Measurements from ENCODE around the gene MID1. TPM values are rescaled to one million over a fixed set of nuclear protein-coding genes. Genes with fewer than 3 reads are reported as not detected.
A peak's percentile ranks its signal among the peaks of the same experiment; 100 is the strongest.

The MID1 gene
- total RNA-seq, 1 donor from 2014 or later, result 3.4 TPM

DNA sequence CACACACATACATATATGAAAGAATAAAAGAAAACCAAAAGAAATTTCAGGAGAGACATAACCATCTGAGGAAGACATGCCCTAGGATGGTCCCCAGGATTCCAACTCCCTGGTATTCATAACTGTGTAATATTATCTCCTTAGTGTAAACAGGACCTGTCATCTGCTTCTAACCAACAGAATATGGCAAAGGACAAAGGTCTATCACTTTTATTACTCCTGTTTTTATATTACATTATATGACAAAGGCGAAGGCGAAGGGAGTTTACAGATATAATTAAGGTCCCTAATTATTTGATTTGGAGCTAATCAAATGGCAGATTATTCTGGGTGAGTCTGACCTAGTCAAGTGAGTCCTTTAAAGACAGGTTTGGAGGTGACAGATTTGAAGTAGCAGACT, 155.1 kb downstream of the MID1 start:
- no peak for FAIRE-seq

DNA sequence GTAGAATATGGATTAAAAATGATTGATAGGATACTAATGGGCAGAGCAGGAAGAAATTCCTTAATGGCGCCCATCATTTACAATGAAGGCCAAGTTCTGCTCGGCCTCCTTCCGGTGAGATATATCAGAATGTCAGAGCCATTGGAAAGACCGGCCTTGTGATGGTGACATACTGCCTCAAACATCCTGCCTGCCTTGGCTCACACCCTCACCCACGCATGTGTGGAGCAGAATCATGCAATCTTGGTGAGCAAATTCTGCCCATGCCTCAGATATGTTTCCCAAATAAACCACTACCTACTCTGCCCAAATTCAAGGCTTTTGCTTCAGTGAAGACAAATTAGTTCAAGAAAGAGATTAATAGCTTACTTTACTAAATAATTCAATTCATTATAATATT, 163.3 kb downstream of the MID1 start:
- FAIRE-seq (no peak), DNase-seq (ENCODE audit: low read depth) (peak; percentile 1)
- H3K4me3 ChIP-seq (ENCODE audit: low read depth, low read length), result no peak overlapping the region
- peaks cover 2% of the 10 kb centered on the region for H3K36me3 ChIP-seq (ENCODE audit: control insufficient read depth, insufficient read depth, low read length)
- H3K27me3 ChIP-seq (ENCODE audit: control insufficient read depth, insufficient read depth, low read length), result no peaks in the 10 kb centered on the region
- TF ChIP-seq, protein P1, sequence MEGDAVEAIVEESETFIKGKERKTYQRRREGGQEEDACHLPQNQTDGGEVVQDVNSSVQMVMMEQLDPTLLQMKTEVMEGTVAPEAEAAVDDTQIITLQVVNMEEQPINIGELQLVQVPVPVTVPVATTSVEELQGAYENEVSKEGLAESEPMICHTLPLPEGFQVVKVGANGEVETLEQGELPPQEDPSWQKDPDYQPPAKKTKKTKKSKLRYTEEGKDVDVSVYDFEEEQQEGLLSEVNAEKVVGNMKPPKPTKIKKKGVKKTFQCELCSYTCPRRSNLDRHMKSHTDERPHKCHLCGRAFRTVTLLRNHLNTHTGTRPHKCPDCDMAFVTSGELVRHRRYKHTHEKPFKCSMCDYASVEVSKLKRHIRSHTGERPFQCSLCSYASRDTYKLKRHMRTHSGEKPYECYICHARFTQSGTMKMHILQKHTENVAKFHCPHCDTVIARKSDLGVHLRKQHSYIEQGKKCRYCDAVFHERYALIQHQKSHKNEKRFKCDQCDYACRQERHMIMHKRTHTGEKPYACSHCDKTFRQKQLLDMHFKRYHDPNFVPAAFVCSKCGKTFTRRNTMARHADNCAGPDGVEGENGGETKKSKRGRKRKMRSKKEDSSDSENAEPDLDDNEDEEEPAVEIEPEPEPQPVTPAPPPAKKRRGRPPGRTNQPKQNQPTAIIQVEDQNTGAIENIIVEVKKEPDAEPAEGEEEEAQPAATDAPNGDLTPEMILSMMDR (IDR thresholded peaks at IDR 0.05; ENCODE audit: insufficient read depth, low read length, severe bottlenecking), result no peak

More for the DNA sequence above, 155.1 kb downstream of the MID1 start:
- Histone ChIP-seq H3K36me3 (ENCODE audit: control insufficient read depth, insufficient read depth, low read length) (peaks cover 2% of the 10 kb centered on the region), H3K27me3 (ENCODE audit: control insufficient read depth, insufficient read depth, low read length) (no peaks in the 10 kb centered on the region), H3K4me3 (ENCODE audit: low read depth, low read length) (no peak overlapping the region)
- TF ChIP-seq, protein P1 (IDR thresholded peaks at IDR 0.05; ENCODE audit: insufficient read depth, low read length, severe bottlenecking), result no peak
- no peak for DNase-seq (ENCODE audit: low read depth)

DNA sequence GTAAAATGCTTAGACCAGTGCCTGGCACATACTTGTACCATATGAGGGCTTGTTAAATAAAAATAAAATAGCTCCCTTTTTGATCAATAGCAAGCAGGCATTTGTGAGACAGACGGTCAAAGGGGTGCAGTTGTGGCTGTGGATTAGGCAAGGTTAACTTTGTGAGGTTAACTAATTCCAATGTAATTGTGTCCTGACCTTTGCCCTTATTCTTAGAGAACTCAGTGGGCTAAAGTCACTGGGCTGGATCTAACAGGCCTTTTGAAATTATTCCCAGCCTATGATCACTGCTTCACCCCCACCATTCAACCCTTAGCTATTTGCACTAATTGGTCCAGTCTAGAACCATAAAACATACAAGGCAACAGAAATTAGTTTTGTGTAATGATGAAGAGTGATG, 166.4 kb downstream of the MID1 start:
- peaks cover 2% of the 10 kb centered on the region for H3K36me3 ChIP-seq (ENCODE audit: control insufficient read depth, insufficient read depth, low read length)
- DNase-seq (ENCODE audit: low read depth) (no peak), FAIRE-seq (no peak)
- TF ChIP-seq, protein P1 (IDR thresholded peaks at IDR 0.05; ENCODE audit: insufficient read depth, low read length, severe bottlenecking), result no peak
- H3K4me3 ChIP-seq (ENCODE audit: low read depth, low read length), result no peak overlapping the region
- no peaks in the 10 kb centered on the region for H3K27me3 ChIP-seq (ENCODE audit: control insufficient read depth, insufficient read depth, low read length)

DNA sequence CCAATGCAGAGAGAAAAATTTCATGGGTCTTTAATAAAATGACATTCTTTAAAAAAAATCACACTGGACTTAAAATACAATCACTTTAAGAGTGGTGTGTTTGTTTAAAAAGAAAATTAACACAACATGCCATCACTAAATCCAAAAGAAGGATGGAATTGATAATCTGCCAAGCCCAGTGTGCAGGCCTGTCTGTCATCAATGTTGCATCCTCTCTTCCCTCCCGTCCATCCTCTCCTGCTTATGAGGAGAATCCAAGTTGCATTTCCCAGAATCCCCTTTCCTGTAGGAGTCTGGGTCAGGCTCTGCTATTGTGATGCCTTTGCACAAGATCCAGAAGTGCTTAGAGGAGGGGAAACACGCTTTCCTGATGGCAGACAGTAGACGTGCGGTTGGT, 169.4 kb downstream of the MID1 start:
- no peak for FAIRE-seq
- no peak for DNase-seq (ENCODE audit: low read depth)
- no peaks in the 10 kb centered on the region for H3K27me3 ChIP-seq (ENCODE audit: control insufficient read depth, insufficient read depth, low read length)
- TF ChIP-seq, protein P1 (IDR thresholded peaks at IDR 0.05; ENCODE audit: insufficient read depth, low read length, severe bottlenecking), result no peak
- H3K36me3 ChIP-seq (ENCODE audit: control insufficient read depth, insufficient read depth, low read length), result peaks cover 2% of the 10 kb centered on the region
- no peak overlapping the region for H3K4me3 ChIP-seq (ENCODE audit: low read depth, low read length)

DNA sequence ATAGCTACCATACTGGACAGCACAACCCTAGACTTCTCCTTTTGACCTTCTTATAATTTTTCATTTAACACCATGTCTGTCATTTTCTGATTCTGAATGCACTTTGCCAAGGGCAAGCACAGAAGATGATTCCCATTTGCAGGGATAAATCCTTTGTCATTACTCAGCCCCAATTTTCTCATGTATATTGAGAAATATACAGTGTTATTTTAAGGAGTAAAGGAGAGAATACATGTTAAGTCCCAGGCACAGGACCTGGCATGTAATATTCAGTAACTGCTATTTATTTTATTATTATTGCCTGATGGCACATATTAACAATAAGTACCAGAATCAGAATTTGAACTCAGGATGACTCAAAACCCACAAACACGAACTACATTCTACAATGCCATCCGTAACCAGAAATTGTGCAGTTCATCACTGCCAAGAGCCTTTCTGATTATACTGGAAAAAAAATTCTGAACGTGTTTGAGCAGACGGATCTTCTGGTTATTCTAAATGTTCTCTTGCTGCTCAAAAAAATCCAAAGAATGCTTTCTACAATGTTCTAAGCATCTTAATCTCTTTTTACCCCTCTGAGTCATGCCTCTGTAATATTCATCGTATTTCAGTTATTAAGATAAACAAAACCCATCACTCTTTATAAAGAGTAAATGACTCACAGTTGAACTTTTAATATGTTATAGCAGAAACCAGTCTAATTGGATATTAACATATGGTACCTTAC, 170.0 kb downstream of the MID1 start:
- Histone ChIP-seq H3K27me3 (ENCODE audit: control insufficient read depth, insufficient read depth, low read length) (no peaks in the 10 kb centered on the region), H3K4me3 (ENCODE audit: low read depth, low read length) (no peak overlapping the region), H3K36me3 (ENCODE audit: control insufficient read depth, insufficient read depth, low read length) (peaks cover 2% of the 10 kb centered on the region)
- no peak for FAIRE-seq
- TF ChIP-seq, protein P1 (IDR thresholded peaks at IDR 0.05; ENCODE audit: insufficient read depth, low read length, severe bottlenecking), result no peak
- peak; percentile 69 for DNase-seq (ENCODE audit: low read depth)
